GM18520 (cell line): ENCODE results near the gene LDLRAD4.
"Not testable (repeated sequence)": the region's sequence is repeated elsewhere in the genome, so short reads cannot be mapped to it uniquely, and the experiment has no call there.

Experiments
- ATAC-seq: cut with Tn5 transposase; IDR thresholded peaks from one replicate; pipeline ENCODE4 v1.9.1; 2021; ENCODE audit not compliant: unreplicated experiment

LDLRAD4 gene

GRCh38 chr18:13454363-13455150 is 236.0 kb downstream of the LDLRAD4 start:
- ATAC-seq, result no peak

GRCh38 chr18:13455471-13455870 is 236.9 kb downstream of the LDLRAD4 start:
- ATAC-seq, result no peak

- no peak for ATAC-seq
Observed at GRCh38 chr18:13455960-13456481, 237.5 kb downstream of the LDLRAD4 start.

DNA sequence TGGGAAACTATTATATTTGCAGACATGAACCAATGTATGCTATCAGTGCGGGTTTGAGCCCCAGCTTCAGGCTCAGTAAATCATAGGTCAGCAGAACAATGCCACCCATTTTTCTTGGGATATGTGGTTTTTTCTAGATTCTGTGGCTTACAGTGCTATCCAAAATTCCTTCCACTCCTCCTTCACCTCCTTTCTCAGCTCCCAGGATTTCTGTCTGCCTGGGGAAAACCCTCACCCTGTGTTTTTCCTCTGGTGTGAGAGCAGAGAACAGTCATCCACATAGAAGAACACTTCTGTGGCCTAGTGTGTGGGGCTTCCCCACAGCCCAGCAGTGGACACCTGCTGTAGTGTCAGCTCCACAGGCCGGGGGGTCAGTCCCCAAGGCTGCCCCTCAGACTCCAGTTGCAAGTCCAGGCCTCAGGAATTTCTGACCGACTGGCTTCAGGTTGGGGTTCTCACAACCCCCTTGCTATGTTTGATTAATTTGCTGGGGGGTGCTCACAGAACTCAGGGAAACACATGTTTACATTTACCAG is 238.2 kb downstream of the LDLRAD4 start:
- ATAC-seq, result no peak

DNA sequence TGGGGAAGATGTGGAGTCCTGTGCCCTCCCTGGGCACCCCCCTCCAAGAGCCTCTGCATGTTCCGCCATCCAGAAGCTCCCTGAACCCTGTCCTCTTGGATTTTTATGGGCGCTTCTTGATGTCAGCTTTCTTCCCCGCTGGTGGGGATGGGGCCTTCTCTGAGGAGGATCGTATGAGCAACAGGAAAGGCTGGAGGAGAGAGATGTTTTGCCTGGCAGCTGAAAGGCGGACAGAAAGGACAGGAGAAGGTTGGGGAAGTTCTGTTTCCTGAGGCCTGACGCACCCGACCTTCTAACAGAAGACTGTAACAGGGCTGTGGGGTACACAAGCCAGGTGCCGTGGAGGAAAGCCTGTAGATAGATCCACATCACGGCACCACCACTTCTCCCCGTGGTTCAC is 238.8 kb downstream of the LDLRAD4 start:
- ATAC-seq, result no peak

GRCh38 chr18:13460946-13461345 is 242.4 kb downstream of the LDLRAD4 start:
- no peak for ATAC-seq

DNA sequence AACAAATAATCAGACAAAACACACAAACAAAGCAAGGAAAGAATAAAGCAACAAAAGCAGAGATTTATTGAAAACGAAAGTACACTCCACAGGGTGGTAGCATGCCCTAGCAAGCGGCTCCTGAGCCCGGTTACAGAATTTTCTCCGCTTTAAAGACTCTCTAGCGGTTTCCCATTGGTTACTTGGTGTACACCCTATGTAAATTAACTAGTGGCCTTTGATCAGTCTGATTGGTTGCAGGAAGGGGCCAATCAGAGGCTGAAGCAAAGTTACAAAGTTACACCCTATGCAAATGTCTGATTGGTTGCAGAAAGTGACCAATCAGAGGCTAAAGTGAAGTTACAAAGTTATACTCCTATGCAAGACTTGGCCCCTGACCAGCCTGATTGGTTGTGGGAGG is 242.9 kb downstream of the LDLRAD4 start:
- no peak for ATAC-seq

DNA sequence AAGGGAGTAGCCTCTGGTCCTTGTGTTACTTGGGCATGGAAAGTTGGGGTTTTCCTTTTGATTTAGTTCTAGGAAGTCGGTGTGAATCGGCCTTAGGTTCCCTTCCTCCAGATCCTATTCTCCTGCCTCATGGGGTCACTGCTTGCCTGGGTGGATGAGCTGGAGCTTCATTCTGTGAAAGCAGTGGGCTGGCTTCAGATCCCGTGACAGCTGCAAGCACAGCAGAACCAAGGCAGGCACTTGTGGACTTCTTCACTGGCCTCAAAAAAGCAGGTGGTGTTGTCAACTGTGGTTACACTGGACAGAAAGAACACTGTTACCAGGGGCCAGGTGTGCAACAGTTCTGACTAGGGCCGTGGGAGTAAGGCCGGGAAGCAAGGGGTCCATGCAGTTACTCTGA is 243.4 kb downstream of the LDLRAD4 start:
- no peak for ATAC-seq

- no peak for ATAC-seq
Observed at GRCh38 chr18:13462686-13463085, 244.1 kb downstream of the LDLRAD4 start.

DNA sequence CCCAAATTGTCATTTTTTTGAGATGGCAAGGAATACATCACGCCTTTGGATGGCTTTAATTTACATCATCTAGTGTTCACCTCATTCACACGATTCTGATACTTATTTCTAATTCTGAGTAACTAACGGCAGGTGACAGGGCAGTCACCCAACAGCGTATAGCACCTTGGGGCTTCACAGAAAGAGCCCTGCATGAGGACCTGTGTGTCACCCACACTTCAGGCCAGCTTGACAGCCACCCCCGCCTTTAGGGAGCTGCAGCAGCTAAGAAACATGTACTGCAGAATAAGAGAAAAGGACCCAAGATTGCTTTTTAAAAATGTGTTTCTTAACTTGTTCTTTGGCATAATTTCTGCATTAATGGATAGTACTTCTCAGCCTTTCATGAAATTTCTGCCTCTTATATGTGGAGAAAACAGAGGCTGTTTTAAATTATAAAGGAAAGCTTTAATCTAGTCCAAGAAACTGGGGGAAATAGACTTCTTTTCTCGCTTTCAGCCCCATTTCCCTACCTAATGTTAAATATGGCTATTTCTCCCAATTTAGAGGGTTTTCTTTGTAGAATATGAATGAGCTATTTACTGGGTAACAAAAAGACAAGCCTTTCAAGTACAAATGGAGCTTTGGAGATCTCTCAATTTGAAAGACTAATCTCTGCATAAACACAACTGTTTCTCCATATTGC is 245.1 kb downstream of the LDLRAD4 start:
- no peak for ATAC-seq

DNA sequence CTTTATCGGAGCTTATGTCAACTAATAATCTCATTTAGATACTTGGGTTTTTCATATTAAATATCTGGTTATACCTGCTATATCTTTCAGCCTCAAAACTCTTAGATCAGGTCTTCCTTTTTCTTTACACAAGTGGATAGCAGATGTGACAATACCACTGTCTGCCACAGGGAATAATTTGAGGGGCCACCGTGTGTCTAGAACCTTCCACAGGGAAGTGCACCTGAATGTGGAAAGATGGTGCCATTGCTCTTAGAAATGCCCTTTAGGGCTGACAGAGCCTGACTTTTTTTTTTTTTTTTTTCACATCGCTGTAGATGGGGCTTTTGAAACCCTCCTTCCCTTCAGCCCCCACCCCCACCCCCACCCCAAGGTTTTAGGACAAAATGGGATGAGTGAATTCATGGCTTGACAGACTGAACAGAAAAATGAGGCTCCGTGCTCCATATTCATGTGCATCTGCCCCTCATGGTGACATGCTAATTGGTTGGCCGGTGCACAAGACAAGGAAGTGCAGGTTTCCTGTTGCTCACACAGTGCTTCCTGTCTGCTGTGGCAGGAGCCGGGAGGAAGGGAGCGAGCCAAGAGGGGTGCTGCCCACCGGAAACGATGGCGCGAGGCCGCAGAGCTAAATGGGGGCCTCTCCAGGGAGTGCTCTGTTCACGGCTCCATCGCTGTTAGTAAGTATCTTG is 246.0 kb downstream of the LDLRAD4 start:
- ATAC-seq, result peak; percentile 68

DNA sequence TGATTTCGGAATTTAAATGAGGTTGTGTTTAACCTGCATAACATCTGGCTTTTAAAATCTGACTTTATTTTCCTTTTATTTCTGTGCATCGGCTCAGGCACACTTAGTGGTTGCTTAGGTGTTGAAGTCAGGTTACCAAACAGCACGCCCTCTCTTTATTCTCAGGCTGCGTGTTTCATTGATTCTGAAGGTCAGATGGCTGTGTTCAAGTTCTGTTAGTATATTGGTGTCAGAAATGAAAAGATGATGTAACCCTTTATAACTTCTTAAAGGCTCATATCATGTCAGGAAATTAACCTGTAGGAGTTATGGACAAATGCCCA is 246.5 kb downstream of the LDLRAD4 start:
- ATAC-seq, result no peak

DNA sequence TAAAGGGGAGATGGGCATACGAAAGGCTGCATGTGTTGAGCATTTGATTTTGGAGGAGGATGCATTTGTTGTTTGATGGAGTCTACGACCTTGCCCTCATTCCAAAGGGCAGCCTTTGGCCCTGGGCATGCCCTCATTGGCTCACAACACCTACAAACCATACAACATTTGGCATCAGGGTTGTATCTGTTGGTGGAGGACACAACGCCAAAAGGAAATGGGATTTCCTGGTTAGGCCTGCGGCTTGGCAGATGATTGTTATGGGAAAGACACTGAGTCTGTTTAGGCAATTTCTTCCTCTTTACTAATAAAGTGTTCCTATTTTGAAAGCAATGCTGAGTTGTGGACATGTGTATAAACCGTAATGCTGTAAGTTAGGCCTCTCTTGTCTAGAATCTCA is 246.9 kb downstream of the LDLRAD4 start:
- ATAC-seq, result no peak

- ATAC-seq, result no peak
Observed at GRCh38 chr18:13470516-13471197, 252.1 kb downstream of the LDLRAD4 start.

DNA sequence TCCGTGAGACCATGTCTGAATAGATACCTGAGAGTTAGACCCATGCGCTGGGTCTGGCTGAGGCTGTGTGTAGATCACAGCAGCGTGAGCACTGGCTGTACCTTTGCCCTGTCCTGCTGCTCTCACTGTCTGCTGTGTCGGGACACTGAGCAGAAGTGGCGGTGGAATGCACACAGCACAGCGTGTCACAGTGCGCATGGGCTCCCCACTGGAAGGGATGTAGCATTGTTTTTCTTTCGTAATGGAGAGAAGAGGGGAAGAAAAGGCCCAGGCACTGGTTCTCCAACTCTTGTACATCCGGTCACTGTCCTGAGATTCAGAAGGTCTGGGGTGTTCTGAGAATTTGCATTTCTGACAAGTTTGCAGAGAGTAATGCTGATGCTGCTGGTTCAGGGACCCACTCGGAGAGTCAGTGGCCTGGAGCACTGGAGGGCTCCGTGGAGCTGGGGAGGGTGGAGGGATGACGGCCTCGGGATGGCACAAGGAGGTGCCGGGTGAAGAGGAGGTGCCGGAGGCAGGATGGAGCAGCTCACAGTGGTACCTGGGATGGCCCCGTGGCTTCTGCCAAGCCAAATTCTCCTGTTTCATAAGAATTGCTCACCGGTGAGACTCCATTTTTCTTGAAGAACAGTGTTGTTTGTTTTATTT is 252.8 kb downstream of the LDLRAD4 start:
- ATAC-seq, result no peak

DNA sequence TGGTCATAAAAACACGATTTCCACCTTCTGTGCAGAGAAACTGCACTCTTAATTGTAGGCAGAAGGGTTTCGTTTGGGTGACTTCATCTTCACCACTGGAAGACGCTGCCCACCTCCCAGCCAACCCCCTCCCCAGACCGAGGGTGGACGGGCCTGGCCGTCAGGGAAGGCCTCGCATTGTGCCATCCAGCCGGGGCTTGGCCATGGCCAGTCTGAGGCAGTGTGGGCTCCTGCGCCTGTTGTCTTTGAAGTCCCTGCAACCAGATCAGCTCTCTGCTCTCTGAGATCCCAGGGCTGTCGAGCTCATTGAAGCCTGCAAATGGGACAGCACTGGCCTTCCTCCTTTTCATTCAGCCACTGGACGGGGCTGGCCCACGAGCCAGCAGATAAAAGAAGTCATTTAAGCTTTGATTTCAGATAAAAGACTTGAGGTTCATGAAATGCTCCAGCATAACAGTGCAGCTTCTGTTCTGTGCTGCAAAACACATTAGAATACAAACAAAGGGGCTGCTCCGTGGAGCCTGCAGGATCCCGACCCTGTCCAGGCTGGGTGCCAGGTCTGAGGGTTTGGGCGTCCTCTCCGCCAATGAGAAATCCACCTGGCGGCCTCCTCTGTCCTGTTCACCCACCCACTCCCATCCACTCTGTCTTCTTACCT is 253.5 kb downstream of the LDLRAD4 start:
- ATAC-seq, result no peak

- no peak for ATAC-seq
Observed at GRCh38 chr18:13473751-13474150, 255.2 kb downstream of the LDLRAD4 start.

DNA sequence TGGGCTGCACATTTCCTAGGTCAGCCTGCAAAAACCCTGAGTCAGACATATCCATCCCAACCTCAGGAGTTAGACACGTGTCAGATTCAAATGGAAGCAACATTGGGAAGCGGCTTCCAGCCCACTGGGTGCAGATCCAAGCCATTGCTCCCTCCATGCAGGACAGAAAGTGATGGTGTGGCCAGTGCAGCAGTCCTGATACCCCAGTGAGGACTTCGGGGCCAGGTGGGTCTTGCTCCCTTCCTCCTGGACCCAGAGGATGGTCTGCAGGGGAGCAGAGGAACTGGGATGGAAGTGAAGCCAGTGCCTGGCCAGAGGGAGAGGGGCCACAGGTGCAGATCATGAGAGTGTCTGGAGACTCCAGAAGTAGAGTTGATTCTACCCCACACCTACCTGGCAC is 255.8 kb downstream of the LDLRAD4 start:
- ATAC-seq, result no peak

GRCh38 chr18:13474907-13475545 is 256.5 kb downstream of the LDLRAD4 start:
- ATAC-seq, result no peak

GRCh38 chr18:13476312-13476711 is 257.8 kb downstream of the LDLRAD4 start:
- not testable (repeated sequence) for ATAC-seq
